ENCODE measurements around the gene CDO1. TPM values are rescaled to one million over a fixed set of nuclear protein-coding genes. Genes with fewer than 3 reads are reported as not detected.

Gene CDO1
- total RNA-seq, 6 experiments from 2014 or later, result 0.12 to 0.26 (median 0.18) TPM; not detected in 2

GRCh38 chr5:115785381-115786065 is 30.9 kb downstream of the CDO1 start:
- H3K9me3 Mint-ChIP-seq, result no peaks in the 10 kb centered on the region
- H3K4me1 Mint-ChIP-seq (ENCODE audit: low read depth), result no peaks in the 10 kb centered on the region
- no peaks in the 10 kb centered on the region for H3K36me3 Mint-ChIP-seq (ENCODE audit: low read depth)
- no peak for DNase-seq
- H3K27me3 Mint-ChIP-seq (ENCODE audit: insufficient read depth), result peaks cover 6% of the 10 kb centered on the region
- H3K4me3 Mint-ChIP-seq, result no peak overlapping the region
- H3K27ac Mint-ChIP-seq, result no peak overlapping the region
- TF ChIP-seq, protein P1, sequence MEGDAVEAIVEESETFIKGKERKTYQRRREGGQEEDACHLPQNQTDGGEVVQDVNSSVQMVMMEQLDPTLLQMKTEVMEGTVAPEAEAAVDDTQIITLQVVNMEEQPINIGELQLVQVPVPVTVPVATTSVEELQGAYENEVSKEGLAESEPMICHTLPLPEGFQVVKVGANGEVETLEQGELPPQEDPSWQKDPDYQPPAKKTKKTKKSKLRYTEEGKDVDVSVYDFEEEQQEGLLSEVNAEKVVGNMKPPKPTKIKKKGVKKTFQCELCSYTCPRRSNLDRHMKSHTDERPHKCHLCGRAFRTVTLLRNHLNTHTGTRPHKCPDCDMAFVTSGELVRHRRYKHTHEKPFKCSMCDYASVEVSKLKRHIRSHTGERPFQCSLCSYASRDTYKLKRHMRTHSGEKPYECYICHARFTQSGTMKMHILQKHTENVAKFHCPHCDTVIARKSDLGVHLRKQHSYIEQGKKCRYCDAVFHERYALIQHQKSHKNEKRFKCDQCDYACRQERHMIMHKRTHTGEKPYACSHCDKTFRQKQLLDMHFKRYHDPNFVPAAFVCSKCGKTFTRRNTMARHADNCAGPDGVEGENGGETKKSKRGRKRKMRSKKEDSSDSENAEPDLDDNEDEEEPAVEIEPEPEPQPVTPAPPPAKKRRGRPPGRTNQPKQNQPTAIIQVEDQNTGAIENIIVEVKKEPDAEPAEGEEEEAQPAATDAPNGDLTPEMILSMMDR (IDR thresholded peaks at IDR 0.05), result no peak

DNA sequence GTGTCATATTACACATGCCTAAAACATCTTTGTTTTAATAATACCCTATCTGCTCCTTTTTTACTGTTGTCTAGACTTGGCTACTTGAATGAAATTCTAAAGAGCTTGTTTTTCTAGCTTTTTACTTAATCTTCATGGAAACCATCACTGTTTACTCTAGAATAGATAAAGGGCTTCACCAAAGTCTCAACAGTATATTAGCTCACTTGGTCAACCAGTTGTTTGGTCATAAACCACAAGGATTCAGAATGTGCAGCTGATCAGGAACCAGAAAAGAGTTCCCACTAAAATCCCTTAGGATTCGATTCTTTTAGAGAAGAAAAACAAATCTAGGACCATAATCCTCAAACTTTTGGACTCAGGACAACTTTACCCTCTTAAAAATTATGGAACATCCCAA is 38.0 kb downstream of the CDO1 start:
- Mint-ChIP-seq H3K27me3 (ENCODE audit: insufficient read depth) (peaks cover 6% of the 10 kb centered on the region; the same call in 1 of the 2 replicates), H3K4me3 (no peak overlapping the region), H3K36me3 (ENCODE audit: low read depth) (no peaks in the 10 kb centered on the region), H3K4me1 (ENCODE audit: low read depth) (no peaks in the 10 kb centered on the region), H3K27ac (no peak overlapping the region), H3K9me3 (no peaks in the 10 kb centered on the region)
- DNase-seq, result no peak
- TF ChIP-seq, protein P1 (IDR thresholded peaks at IDR 0.05), result no peak

GRCh38 chr5:115776989-115777388 is 39.5 kb downstream of the CDO1 start:
- H3K4me3 Mint-ChIP-seq, result no peak overlapping the region
- TF ChIP-seq, protein P1 (IDR thresholded peaks at IDR 0.05), result no peak
- peaks cover 9% of the 10 kb centered on the region for H3K27me3 Mint-ChIP-seq (ENCODE audit: insufficient read depth)
- no peaks in the 10 kb centered on the region for H3K9me3 Mint-ChIP-seq
- H3K27ac Mint-ChIP-seq, result no peak overlapping the region
- H3K4me1 Mint-ChIP-seq (ENCODE audit: low read depth), result no peaks in the 10 kb centered on the region
- H3K36me3 Mint-ChIP-seq (ENCODE audit: low read depth), result no peaks in the 10 kb centered on the region
- no peak for DNase-seq

- Mint-ChIP-seq H3K27ac (no peak overlapping the region), H3K4me3 (no peak overlapping the region), H3K36me3 (ENCODE audit: low read depth) (no peaks in the 10 kb centered on the region), H3K27me3 (ENCODE audit: insufficient read depth) (peaks cover 10% of the 10 kb centered on the region), H3K9me3 (no peaks in the 10 kb centered on the region), H3K4me1 (ENCODE audit: low read depth) (no peaks in the 10 kb centered on the region)
- DNase-seq, result no peak
- TF ChIP-seq, protein P1 (IDR thresholded peaks at IDR 0.05), result no peak
These were observed 40.5 kb downstream of the CDO1 start for GRCh38 chr5:115775999-115776398.

- H3K9me3 Mint-ChIP-seq, result no peaks in the 10 kb centered on the region
These were observed 41.8 kb downstream of the CDO1 start for GRCh38 chr5:115774684-115775083.

More at GRCh38 chr5:115774684-115775083, 41.8 kb downstream of the CDO1 start:
- TF ChIP-seq, protein P1 (IDR thresholded peaks at IDR 0.05), result no peak
- H3K27ac Mint-ChIP-seq, result no peak overlapping the region
- no peaks in the 10 kb centered on the region for H3K4me1 Mint-ChIP-seq (ENCODE audit: low read depth)
- peaks cover 16% of the 10 kb centered on the region for H3K27me3 Mint-ChIP-seq (ENCODE audit: insufficient read depth)
- no peak overlapping the region for H3K4me3 Mint-ChIP-seq
- DNase-seq, result no peak
- H3K36me3 Mint-ChIP-seq (ENCODE audit: low read depth), result no peaks in the 10 kb centered on the region
